ENCODE measurements around the gene BRD7.

BRD7 gene

DNA sequence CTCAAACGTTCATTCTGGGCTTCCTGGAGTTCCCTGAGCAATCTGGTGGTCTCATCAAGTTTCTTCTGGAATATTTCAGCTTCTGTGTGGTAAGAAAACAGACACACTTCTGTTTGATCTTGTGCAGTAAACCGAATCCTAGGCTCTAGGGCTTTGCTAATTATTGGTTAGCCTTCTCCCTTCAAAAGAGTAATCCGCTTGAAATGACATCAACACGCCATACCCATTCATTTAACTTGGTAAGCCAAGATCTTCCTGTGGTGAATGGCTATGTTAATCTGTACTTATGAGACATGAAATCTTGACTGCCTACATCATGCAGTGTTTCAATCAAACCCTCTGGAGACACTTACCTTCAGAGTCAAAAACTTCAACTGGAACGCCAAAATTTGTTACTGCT is 48.5 kb downstream of the BRD7 start:
- DNase-seq (ENCODE audit: low read depth in 2 of 2), result no peak

- DNase-seq (ENCODE audit: low read depth in 2 of 2), result no peak
Measured at GRCh38 chr16:50318796-50319578, 49.8 kb downstream of the BRD7 start.

DNA sequence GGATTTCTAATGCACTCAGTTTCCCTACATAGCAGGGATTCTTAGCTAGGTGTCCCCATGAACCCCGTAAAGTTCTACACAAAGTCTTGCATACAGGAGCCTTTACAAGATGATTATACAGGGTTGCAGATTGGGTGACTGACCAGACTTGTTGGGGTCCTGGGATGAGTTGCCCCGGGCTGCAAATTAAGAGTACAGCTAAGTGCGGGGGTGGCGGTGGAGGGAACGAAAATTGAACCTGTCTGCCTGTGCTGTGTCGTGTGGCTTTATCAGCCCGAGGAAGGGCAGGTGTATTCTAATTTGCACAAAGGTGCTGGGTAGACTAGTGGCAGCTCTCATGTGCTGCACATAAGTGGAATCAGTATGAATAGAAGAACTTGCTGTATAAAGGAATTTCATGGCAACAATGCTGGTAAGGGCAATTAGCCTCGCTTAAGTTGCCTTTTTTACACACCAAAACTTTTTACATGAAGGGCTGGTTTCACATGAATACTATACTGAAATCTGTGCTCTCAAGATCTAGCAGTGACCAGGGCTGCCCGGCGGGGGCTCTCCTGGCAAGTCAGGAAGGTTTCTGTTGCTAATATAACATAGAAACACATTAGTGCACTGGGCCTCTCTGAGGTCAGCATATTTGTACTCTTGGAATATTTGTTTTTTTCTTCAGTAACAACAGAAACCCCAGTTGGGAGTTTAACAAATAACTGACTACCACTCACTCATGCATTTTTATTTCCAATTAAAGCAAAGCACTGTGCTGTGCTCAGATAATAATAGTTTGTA is 51.7 kb downstream of the BRD7 start:
- no peak for DNase-seq (ENCODE audit: low read depth in 2 of 2)

DNA sequence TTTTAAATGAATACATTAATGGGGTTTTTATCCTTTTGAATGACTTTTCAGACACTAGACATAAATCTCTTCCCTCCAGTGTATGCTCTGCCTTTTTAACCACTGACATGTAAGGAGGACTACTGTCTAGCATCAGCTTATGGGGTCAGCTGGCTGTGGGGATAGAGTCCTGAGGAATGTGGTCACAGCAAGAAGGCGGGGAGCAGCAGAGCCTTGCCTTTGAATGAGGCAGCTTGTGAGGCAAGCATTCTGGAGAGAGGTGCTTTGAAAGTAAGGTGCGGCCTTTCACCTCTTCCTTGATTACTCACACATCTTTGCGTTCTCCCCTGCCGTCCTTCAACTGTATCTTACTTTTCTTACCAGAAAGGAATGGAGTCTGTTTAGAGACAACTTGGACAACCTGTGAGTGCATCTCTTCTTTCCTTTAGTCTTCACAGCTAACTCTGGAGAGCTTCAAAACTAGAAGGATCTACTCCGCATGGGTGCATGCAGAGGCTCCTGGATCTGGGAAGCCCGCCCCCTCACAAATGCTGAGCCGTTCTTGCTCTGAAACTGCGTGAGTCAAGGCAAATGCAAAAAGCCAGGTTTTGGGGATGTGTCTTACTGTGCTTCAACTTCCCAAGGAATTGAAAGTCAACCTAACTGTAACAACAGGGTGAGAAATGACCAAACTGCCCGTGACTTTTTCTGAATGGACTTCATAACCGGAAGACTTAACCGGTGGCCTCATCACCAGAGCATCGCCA is 52.5 kb downstream of the BRD7 start:
- DNase-seq (ENCODE audit: low read depth in 2 of 2), result no peak

- DNase-seq (ENCODE audit: low read depth in 2 of 2), result no peak
Measured at GRCh38 chr16:50315346-50315997, 53.3 kb downstream of the BRD7 start.

- DNase-seq (ENCODE audit: low read depth in 2 of 2), result no peak
Measured at GRCh38 chr16:50314665-50315064, 54.1 kb downstream of the BRD7 start.

DNA sequence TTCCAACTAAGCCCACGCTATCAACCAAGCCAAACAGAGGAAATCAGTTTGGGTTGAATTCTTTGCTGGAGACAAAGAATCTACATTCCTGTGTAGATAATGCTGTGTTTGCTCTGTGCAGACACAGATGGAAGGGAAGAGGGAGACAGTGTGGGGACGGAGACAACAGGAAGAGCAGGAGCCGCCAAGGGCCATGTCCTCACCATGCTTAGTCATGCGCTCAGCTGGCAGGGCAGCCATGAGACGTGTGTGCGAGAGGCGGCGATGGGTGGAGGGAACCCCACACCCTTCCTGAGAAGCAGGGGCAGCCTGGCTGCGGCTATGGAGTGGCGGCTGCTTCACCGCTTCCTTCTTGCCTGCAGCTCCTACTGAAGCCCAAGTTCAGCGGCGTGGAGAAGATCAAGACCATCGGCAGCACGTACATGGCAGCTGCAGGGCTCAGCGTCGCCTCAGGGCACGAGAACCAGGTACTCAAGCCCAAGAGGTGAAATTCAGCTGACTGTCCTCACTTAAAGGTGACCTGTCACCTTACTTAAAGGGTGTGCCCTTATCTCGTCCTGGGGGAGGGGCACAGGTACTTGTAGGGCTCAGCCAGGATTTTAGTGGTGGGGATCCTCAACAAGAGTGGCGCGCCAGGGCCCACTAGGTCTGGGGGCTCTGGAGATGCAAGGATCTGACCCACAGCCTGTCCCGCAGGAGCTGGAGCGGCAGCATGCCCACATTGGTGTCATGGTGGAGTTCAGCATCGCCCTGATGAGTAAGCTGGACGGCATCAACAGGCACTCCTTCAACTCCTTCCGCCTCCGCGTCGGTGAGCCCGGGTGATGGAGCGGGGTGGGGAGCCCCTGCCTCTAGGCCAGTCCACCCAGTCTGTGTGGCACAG is 55.0 kb downstream of the BRD7 start:
- no peak for DNase-seq (ENCODE audit: low read depth in 2 of 2)

DNA sequence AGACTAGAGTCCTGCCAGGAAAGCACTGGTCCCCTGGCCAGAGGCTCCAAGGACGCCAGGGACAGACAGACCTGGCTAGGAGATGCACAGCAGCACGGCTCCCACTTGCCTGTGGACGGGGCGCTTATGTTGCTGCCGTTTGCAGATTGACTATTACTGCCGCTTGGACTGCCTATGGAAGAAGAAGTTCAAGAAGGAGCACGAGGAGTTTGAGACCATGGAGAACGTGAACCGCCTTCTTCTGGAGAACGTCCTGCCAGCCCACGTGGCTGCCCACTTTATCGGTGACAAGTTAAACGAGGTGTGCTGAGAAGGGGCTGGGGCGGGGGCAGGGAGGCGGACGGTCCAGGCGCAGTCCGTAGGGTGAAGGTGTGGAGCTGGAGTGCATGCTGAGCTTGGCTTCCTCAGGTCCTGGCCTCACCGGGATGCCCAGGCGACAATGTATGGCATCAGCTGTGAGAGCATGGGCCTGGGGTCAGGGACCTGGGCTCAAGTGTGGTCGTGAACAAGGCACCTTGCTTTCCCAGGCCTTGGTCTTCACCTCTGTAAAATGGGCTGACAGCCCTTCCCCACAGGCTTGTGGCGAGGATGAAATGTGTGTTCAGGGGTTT is 56.8 kb downstream of the BRD7 start:
- DNase-seq (ENCODE audit: low read depth in 2 of 2), result no peak

- DNase-seq (ENCODE audit: low read depth in 2 of 2), result no peak
Measured at GRCh38 chr16:50311134-50311528, 57.7 kb downstream of the BRD7 start.

- DNase-seq (ENCODE audit: low read depth in 2 of 2), result no peak
Measured at GRCh38 chr16:50310308-50311133, 58.3 kb downstream of the BRD7 start.

- DNase-seq (ENCODE audit: low read depth in 2 of 2), result no peak
Measured at GRCh38 chr16:50309527-50310307, 59.1 kb downstream of the BRD7 start.

- DNase-seq (ENCODE audit: low read depth in 2 of 2), result no peak
Measured at GRCh38 chr16:50309156-50309526, 59.6 kb downstream of the BRD7 start.

DNA sequence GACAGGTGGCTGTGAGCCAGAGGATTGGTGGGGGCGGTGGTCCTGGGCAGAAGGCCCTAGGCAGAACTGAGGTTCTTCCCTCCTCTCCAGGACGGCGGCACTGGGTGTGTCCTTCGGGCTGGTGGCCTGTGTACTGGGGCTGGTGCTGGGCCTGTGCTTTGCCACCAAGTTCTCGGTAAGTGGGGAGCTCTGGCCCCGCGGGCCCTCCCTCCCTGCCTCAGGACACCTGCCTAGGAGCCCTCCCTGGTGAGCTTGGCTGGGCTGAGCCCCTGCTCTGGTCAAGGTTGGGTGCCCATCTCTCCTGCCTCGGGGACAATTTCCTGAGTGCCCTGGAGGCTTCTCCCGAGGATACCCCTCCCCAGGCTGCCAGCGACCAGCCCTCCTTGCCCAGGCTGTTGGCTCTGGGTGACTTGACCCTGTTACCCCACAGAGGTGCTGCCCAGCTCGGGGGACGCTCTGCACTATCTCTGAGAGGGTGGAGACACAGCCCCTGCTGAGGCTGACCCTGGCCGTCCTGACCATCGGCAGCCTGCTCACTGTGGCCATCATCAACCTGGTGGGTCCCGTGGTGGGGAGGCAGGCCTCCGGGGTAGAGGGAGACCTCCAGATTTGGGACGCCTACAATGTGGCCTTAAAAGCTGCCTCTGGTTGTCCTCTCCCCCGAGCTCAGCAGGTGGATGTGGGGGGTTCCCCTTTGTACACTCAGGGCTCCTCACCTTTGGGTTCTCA is 60.4 kb downstream of the BRD7 start:
- no peak for DNase-seq (ENCODE audit: low read depth in 2 of 2)

GRCh38 chr16:50306287-50306686 is 62.5 kb downstream of the BRD7 start:
- no peak for DNase-seq (ENCODE audit: low read depth in 2 of 2)

DNA sequence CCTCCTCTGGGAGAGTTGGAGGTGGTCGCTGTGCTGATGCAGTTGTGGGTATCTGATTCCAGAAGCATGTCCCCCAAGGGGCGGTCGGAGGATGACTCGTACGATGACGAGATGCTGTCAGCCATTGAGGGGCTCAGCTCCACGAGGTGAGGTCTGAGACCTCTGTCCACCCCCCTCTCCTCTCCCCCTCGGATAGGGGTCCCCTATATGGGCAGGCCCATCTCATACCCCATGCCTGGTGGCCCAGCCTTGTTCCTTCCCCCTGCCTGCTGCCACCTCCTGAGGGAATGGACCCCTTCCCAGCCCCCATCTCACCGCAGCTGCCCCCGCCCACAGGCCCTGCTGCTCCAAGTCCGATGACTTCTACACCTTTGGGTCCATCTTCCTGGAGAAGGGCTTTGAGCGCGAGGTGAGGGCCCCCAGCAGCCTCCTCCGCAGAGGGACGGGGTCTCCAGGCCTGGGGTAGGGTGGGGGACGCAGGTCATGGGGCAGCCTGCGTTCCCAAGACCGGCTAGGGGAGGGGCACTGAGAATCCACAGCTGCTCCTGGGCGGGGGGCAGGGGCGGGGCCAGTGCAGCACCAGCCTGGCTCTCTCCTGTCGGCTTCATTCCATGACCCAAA is 63.2 kb downstream of the BRD7 start:
- DNase-seq (ENCODE audit: low read depth in 2 of 2), result no peak

DNA sequence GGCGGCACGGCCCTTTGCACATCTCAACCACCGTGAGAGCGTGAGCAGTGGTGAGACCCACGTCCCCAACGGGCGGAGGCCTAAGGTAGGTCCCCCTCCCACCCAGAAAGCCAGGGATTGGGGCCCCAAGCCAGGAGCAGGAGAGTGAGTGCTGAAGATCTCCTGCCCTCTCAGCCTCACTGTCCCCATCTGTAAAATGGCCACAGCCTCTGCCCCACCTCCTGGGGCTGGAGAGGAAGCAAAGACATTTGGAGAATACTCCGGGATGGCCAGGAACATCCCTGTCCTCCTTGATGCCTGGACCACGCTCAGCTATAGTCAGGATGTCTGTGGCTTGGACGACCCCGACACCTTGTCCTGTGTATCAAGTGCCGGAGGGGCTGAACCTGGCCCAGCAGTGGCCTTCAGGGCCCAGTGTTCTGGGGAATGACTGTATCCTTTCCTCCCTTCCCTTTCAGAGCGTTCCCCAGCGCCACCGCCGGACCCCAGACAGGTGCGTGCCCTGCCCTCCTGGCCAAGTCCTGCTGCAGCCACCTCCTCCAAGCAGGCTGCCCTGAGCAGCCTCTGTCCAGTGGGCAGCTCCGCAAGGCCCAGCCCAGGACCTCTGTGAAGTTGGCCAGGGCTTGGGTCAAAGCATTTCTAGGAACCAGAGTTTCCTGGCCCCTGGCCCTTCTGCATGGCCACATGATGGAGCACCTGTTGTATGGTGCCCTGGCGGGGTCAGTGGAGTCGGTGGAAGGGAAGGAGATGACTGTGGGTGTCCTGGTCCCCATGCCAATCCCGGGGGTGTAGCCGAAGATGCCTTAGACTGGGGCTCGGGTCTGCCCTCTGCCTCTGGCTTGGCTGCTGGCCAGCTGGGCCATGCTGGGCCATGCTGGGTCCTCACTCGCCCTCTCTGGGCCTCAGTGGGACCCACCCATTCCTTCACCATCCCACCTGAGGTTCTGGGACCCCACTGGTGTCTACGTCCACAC is 64.0 kb downstream of the BRD7 start:
- no peak for DNase-seq (ENCODE audit: low read depth in 2 of 2)
